ENCODE results near the gene CXorf49B. TPM values are rescaled to one million over a fixed set of nuclear protein-coding genes. Genes with fewer than 3 reads are reported as not detected.

CXorf49B gene
- total and polyA plus RNA-seq, 3 donors from 2014 or later = 6.0 to 6.9 TPM; not detected in 1

DNA sequence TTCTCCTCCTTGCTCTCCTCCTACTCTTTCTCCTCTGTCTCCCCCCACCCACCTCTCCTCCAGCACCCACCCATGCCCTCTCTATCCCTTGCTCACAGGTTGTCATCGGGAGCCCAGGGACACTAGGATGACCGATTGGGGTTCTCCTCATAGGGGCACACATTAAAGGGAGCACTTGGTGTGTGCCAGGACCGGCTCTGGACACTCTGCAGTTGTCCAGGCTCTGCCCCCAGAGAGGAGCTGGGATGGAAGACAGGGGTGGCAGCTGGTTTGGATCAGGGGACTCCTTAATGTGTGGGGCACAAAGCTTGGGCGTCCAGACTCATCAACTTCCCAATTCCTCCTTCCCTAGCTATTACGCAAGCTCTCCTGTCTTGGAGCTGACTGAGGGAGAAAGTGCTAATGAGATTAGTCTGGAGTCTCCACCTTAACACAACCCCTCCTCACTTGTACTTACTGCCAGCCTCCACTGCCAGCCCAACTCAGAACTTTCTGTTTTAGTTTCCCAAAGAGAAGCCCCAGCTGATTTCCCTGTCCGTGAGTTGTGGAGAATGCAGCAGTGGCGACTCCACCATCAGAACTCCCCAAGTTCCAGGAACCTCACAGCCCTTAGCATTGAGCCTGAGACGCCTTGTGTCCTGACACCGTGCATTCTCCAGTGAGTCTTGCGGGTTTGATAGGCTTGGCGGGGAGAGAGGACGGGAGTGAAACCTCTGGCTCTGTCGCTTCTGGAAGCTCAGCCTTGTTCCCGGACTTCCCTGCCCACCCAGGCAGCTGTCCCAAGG lies 52.2 kb downstream of the CXorf49B start:
- Histone ChIP-seq H3K27ac (no peak overlapping the region), H3K27me3 (no peaks in the 10 kb centered on the region), H3K4me1 (no peaks in the 10 kb centered on the region), H3K9me3 (no peaks in the 10 kb centered on the region), H3K4me3 (no peak overlapping the region), H3K36me3 (ENCODE audit: low read depth, missing control alignments) (no peaks in the 10 kb centered on the region)
- TF ChIP-seq POLR2A (IDR thresholded peaks at IDR 0.05) = no peak
- TF ChIP-seq, protein P1, sequence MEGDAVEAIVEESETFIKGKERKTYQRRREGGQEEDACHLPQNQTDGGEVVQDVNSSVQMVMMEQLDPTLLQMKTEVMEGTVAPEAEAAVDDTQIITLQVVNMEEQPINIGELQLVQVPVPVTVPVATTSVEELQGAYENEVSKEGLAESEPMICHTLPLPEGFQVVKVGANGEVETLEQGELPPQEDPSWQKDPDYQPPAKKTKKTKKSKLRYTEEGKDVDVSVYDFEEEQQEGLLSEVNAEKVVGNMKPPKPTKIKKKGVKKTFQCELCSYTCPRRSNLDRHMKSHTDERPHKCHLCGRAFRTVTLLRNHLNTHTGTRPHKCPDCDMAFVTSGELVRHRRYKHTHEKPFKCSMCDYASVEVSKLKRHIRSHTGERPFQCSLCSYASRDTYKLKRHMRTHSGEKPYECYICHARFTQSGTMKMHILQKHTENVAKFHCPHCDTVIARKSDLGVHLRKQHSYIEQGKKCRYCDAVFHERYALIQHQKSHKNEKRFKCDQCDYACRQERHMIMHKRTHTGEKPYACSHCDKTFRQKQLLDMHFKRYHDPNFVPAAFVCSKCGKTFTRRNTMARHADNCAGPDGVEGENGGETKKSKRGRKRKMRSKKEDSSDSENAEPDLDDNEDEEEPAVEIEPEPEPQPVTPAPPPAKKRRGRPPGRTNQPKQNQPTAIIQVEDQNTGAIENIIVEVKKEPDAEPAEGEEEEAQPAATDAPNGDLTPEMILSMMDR (IDR thresholded peaks at IDR 0.05) = no peak
- intact Hi-C loops (cut with DNase I; ENCODE audit: low total_unique reads) = no loop called here
- 79 to 100% methylated on average over 1 to 8 of the region's 14 CpGs for WGBS, 2 donors
- DNase-seq = no peak

DNA sequence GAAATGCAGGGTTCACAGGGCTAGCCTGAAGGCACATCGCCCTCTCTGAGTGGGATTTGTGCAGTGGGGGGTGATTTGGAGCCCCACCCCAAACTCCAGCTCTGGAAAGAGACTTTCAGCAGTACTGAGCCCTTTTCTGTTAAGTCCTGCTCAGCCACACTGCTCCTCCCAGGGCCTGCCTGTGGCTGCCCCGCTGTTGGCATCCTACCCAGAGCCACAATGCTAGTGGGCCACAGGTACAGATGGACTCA lies 52.7 kb downstream of the CXorf49B start:
- DNase-seq = no peak
- Histone ChIP-seq H3K9me3 (no peaks in the 10 kb centered on the region), H3K27ac (no peak overlapping the region), H3K36me3 (ENCODE audit: low read depth, missing control alignments) (no peaks in the 10 kb centered on the region), H3K4me1 (no peaks in the 10 kb centered on the region), H3K4me3 (no peak overlapping the region), H3K27me3 (no peaks in the 10 kb centered on the region)
- no peak for TF ChIP-seq POLR2A (IDR thresholded peaks at IDR 0.05)
- TF ChIP-seq, protein P1 (IDR thresholded peaks at IDR 0.05) = no peak
- WGBS, 2 donors = 83% methylated on average over 1 of the region's 2 CpGs; no CpG with 5 or more reads in 1 of the 2 donors
- intact Hi-C loops (cut with DNase I; ENCODE audit: low total_unique reads) = no loop called here

Small RNA genes within 50 kb of the gene (small RNA-seq; reads per million reads assigned to genes)
- 0 reads per million in 2 donors for gene BX276092.1
- gene BX276092.6 = 0 reads per million in 2 donors
- 0 reads per million in 2 donors for gene BX276092.8

Other genes starting within 250 kb of the CXorf49B start
- 100 to 1,000 TPM; 113 to 154 TPM for gene OGT, start 230.2 kb upstream of the CXorf49B start, total RNA-seq
- 48.0 TPM for gene OGT, start 230.2 kb upstream of the CXorf49B start, polyA plus RNA-seq (ENCODE audit: insufficient read depth, low read depth, low replicate concordance)
- 10 to 100 TPM; 30.0 to 30.7 TPM for gene GCNA, start 184.9 kb upstream of the CXorf49B start, total RNA-seq
- 18.4 TPM for gene GCNA, start 184.9 kb upstream of the CXorf49B start, polyA plus RNA-seq (ENCODE audit: insufficient read depth, low read depth, low replicate concordance)
- under 1 TPM; 0.24 to 0.43 TPM for gene CXCR3, start 144.8 kb upstream of the CXorf49B start, total RNA-seq
- gene CXCR3, start 144.8 kb upstream of the CXorf49B start, polyA plus RNA-seq (ENCODE audit: insufficient read depth, low read depth, low replicate concordance) = 1.3 TPM
- gene CXorf49, start 45.1 kb upstream of the CXorf49B start, total RNA-seq = 10 to 100 TPM in 1 of 2 donors, 1 to 10 TPM in 1; 6.9 to 19.1 TPM
- gene CXorf49, start 45.1 kb upstream of the CXorf49B start, polyA plus RNA-seq (ENCODE audit: insufficient read depth, low read depth, low replicate concordance) = 6.0 TPM
- gene NHSL2, start 147.5 kb downstream of the CXorf49B start, total RNA-seq = 10 to 100 TPM; 32.5 to 33.1 TPM
- 9.5 TPM for gene NHSL2, start 147.5 kb downstream of the CXorf49B start, polyA plus RNA-seq (ENCODE audit: insufficient read depth, low read depth, low replicate concordance)